Measurements from ENCODE around the gene DNAJC28. TPM values are rescaled to one million over a fixed set of nuclear protein-coding genes. Genes with fewer than 3 reads are reported as not detected.
"Not testable (repeated sequence)": the region's sequence is repeated elsewhere in the genome, so short reads cannot be mapped to it uniquely, and the experiment has no call there.

DNAJC28 gene
- total RNA-seq, 1 donor from 2014 or later = 2.7 TPM

DNA sequence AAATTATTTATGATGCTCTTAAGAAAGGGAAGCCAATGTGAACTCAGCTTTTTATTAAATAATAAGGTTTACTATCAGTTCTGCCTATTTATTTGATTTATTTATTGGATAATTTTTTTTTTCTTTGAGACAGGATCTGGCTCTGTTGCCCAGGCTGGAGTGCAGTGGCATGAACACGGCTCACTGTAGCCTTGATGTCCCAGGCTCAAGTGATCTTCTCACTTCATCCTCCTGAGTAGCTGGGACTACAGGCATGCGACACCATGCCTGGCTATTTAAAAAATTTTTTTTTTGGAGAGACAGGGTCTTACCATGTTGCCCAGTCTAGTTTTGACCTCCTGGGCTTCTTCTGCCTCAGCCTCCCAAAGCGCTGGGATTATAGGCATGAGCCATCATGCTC, 21.0 kb upstream of the DNAJC28 start:
- no peak for DNase-seq (ENCODE audit: low read depth, low spot score)
- peaks cover 20% of the 10 kb centered on the region for H3K36me3 Mint-ChIP-seq (ENCODE audit: low read depth)
- no peaks in the 10 kb centered on the region for H3K9me3 Mint-ChIP-seq
- H3K4me3 Mint-ChIP-seq = no peak overlapping the region
- TF ChIP-seq, protein P1, sequence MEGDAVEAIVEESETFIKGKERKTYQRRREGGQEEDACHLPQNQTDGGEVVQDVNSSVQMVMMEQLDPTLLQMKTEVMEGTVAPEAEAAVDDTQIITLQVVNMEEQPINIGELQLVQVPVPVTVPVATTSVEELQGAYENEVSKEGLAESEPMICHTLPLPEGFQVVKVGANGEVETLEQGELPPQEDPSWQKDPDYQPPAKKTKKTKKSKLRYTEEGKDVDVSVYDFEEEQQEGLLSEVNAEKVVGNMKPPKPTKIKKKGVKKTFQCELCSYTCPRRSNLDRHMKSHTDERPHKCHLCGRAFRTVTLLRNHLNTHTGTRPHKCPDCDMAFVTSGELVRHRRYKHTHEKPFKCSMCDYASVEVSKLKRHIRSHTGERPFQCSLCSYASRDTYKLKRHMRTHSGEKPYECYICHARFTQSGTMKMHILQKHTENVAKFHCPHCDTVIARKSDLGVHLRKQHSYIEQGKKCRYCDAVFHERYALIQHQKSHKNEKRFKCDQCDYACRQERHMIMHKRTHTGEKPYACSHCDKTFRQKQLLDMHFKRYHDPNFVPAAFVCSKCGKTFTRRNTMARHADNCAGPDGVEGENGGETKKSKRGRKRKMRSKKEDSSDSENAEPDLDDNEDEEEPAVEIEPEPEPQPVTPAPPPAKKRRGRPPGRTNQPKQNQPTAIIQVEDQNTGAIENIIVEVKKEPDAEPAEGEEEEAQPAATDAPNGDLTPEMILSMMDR (conservative IDR thresholded peaks at IDR 0.05) = no peak
- H3K4me1 Mint-ChIP-seq = no peaks in the 10 kb centered on the region
- no peaks in the 10 kb centered on the region for H3K27me3 Mint-ChIP-seq (ENCODE audit: low read depth)
- H3K27ac Mint-ChIP-seq (ENCODE audit: unreplicated experiment) = no peak overlapping the region

DNA sequence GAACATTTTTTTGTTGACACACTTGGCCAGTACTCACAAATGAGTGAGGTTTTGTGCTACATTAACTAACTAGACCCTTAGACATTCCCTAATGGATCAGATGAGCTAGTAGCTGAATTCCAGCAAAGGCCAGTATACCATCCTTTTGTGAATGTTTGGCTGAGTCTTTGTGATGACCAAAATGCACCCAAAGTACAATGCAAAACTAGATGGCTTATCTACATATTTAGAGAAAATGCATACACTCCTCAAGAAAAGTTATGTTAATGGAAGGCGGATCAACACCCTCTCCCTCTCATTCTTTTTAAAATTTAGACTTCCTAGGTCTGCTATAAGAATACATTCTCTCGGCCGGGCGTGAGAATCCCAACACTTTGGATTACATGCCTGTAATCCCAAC, 20.1 kb upstream of the DNAJC28 start:
- Mint-ChIP-seq H3K27me3 (ENCODE audit: low read depth) (no peaks in the 10 kb centered on the region), H3K27ac (ENCODE audit: unreplicated experiment) (no peak overlapping the region), H3K4me1 (no peaks in the 10 kb centered on the region), H3K36me3 (ENCODE audit: low read depth) (peaks cover 27% of the 10 kb centered on the region), H3K9me3 (peaks cover 6% of the 10 kb centered on the region), H3K4me3 (no peak overlapping the region)
- DNase-seq (ENCODE audit: low read depth, low spot score) = no peak
- TF ChIP-seq, protein P1 (conservative IDR thresholded peaks at IDR 0.05) = no peak

DNA sequence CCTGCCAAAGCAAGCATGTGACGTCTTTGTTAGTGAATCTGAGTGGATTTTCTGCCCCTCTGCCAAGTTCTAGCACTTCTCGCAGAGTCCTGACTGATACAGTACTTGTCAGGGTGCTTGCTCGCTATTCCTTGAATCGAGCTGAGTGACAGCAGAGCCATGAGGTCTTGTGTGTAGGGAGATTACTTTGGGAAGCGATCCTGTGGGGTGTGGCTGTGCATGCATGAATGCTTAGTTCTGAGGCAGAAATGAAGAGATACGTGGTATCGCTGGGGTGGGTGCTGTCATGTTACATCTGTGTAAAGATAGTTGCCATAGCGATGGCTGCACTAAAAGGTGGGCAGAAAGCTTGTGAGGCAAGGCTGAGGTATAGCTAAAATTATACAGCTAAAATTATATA, 19.3 kb upstream of the DNAJC28 start:
- Mint-ChIP-seq H3K4me3 (no peak overlapping the region), H3K4me1 (no peaks in the 10 kb centered on the region), H3K27ac (ENCODE audit: unreplicated experiment) (no peak overlapping the region), H3K9me3 (peaks cover 6% of the 10 kb centered on the region), H3K27me3 (ENCODE audit: low read depth) (no peaks in the 10 kb centered on the region), H3K36me3 (ENCODE audit: low read depth) (peaks cover 31% of the 10 kb centered on the region)
- DNase-seq (ENCODE audit: low read depth, low spot score) = no peak
- TF ChIP-seq, protein P1 (conservative IDR thresholded peaks at IDR 0.05) = no peak

DNA sequence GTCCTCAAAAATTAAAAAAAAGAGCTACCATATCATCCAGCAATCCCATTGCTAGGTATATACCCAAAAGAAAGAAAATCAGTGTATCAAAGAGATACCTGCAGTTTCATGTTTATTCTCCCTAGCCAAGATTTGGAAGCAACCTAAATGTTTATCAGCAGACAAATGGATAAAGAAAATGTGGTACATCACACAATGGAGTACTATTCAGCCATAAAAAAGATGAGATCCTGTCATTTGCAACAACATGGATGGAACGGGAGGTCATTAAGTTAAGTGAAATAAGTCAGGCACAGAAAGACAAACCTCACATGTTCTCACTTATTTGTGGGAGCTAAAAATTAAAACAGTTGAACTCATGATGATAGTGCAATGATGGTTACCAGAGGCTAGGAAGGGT, 15.5 kb upstream of the DNAJC28 start:
- H3K27me3 Mint-ChIP-seq (ENCODE audit: low read depth); H3K4me1 Mint-ChIP-seq; DNase-seq (ENCODE audit: low read depth, low spot score); H3K4me3 Mint-ChIP-seq; H3K27ac Mint-ChIP-seq (ENCODE audit: unreplicated experiment); H3K9me3 Mint-ChIP-seq: not testable (repeated sequence)
- peaks cover 29% of the 10 kb centered on the region for H3K36me3 Mint-ChIP-seq (ENCODE audit: low read depth)

DNA sequence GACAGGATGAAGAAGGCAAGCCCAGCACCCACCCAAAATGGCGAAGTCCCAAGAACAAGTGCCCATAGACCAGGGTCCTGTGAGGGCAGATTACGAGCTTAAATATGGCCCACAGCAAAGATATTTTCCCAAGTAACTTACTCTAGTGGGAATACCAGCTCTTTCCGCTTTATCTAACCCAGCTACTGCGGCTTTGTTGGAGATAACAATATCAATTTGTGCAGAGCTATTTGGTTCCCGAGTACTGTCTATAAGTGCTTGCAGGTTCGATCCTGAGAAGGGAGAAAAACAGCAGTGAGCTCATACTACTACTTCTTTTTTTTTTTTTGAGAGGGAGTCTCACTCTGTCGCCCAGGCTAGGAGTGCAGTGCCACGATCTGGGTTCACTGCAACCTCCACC, 14.3 kb upstream of the DNAJC28 start:
- no peaks in the 10 kb centered on the region for H3K27me3 Mint-ChIP-seq (ENCODE audit: low read depth)
- H3K4me1 Mint-ChIP-seq = no peaks in the 10 kb centered on the region
- no peak overlapping the region for H3K4me3 Mint-ChIP-seq
- H3K9me3 Mint-ChIP-seq = peaks cover 6% of the 10 kb centered on the region
- no peak overlapping the region for H3K27ac Mint-ChIP-seq (ENCODE audit: unreplicated experiment)
- TF ChIP-seq, protein P1 (conservative IDR thresholded peaks at IDR 0.05) = no peak
- no peak for DNase-seq (ENCODE audit: low read depth, low spot score)
- peaks cover 24% of the 10 kb centered on the region for H3K36me3 Mint-ChIP-seq (ENCODE audit: low read depth)

DNA sequence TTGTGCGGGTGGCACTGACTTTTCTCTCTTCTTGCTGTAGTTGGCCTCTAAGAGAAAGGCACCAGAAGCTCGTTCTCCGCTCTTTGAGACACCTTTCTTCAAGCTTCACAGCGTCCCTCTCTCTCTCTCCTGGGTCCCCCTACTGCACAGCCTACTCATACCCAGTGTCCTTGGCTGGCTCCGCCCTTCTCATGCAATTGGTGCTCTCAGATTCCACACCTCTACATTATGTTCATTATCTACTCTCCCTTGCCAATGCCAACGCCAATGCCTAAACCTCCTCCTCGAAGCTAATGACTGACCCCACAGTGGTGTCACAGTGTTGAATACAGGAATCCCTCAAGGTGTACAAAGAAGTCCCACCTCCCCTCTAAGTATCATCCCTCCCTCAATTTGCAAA, 4.8 kb upstream of the DNAJC28 start:
- no peak for DNase-seq (ENCODE audit: low read depth, low spot score)
- Mint-ChIP-seq H3K27ac (ENCODE audit: unreplicated experiment) (no peak overlapping the region), H3K4me1 (peaks cover 7% of the 10 kb centered on the region), H3K9me3 (no peaks in the 10 kb centered on the region), H3K4me3 (peak overlapping the region; percentile 35), H3K27me3 (ENCODE audit: low read depth) (peaks cover 12% of the 10 kb centered on the region), H3K36me3 (ENCODE audit: low read depth) (no peaks in the 10 kb centered on the region)
- TF ChIP-seq, protein P1 (conservative IDR thresholded peaks at IDR 0.05) = no peak
